Measurements from ENCODE around the gene SLC39A11.

Gene SLC39A11

DNA sequence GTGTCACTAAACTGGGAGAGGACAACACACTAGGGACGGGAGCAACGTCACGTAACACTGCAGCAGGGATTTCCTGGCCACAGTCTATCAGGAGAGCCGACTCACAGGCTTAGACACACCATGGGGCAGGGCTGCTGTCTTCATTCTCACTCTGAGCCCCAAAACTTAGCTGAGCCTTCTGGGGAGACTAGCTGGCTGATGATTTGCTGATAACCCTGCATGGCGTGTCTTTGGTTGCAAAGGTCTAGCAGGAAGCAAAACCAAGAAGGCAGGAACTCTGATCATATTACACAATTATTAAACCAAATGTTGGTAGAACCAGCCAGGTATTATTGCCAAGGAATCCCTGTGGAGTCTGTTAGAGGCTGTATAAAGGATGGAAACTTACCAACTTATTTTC lies 345.0 kb downstream of the SLC39A11 start:
- DNase-seq (ENCODE audit: low read depth) = no peak

DNA sequence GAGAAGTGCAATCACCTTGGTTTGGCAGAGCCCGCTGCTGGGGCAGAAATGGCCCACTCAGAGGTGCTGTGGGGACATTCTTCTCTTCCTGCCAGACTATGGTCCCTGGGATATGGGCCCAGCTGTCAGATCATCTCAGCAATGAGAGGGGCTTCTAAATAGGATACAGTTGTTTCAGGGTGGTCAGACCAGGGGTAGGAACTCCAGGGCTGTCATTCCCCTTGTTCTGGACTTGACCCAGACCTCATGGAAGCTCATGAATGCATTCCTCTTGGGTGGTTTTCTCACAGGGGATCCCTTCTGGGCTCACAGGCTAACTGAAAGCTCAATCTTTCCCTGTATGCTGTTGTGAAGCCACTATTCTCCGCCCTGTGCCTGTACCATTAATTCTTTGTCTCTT lies 347.2 kb downstream of the SLC39A11 start:
- DNase-seq (ENCODE audit: low read depth) = no peak

DNA sequence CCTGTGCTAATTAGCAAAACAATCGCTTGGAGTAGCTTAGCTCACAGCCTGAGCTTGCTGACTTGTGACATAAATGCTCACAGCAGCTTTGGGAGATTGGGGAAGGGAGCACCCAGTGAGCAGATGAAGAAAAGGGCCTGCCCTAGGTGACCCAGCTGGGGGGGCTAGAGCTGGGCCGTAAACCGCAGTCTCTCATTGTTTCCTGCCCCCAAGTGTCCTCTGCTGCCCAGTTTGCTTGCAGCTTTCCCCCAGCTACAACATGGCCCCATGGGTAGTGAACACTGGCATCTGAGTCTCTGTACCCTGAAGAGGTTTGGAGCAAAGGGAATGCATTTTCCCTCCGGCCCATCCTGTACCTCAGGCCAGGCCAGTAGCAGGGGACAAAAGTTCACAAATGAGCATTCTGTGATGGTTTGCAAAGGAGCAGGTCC lies 349.4 kb downstream of the SLC39A11 start:
- no peak for DNase-seq (ENCODE audit: low read depth)

DNA sequence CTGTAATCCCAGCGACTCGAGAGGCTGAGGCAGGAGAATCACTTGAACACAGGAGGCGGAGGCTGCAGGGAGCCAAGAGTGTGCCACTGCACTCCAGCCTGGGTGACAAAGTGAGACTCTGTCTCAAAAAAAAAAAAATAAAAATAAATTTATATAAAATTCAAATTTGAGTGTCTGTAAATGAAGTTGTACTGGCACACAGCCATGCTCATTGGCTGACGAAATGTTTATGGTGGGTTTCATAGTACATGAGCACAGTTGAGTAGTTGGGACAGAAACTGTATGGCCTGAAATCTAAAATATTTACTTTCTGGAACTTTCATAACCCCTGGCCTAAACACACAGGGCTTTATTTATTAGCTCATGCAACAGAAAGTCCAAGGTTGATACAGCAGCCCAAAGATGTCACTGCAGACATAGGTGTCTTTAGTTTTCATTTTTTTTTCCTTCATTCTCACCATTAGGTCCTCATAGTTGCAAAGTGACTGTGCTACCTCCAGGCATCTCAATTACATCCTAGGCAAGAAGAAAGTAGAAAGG lies 355.3 kb downstream of the SLC39A11 start:
- DNase-seq (ENCODE audit: low read depth) = no peak

DNA sequence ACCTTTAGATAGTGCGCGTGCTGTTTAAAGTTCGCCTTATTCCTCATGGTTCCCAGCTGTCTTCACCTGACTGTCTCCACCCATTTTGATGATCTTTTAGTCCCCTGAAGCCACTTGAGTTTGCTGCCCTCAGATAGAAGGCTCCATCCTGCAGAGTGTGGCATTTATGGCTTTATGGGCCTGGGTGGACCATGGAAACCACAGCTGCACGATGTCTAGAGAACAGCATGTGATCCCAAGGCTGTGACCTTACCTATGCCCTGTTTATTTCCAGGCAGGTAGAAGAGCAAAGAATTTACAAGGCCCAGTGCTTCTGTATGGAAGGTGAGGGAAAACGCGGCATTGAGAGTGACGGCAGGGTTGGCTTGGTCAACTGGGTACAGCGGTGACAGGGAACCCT lies 356.9 kb downstream of the SLC39A11 start:
- DNase-seq (ENCODE audit: low read depth) = no peak

DNA sequence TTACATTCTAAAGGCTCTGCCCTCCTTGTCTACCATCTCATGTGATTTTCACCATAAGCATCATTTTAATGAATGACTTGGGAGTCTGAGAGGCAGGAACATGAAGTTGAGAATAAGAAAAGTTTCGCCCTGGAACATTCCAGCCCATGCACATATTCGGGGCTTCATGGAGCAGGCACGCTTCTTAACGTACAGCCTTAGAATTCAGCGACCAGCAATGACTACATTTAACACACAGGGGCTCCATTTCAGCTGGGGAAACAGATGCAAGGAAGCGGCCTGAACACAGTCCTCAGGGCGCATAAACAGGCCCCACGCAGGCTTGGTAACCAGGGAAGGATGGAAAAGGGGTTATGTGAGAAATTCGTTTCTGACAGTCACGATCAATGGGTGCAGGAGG lies 357.4 kb downstream of the SLC39A11 start:
- DNase-seq (ENCODE audit: low read depth) = no peak

DNA sequence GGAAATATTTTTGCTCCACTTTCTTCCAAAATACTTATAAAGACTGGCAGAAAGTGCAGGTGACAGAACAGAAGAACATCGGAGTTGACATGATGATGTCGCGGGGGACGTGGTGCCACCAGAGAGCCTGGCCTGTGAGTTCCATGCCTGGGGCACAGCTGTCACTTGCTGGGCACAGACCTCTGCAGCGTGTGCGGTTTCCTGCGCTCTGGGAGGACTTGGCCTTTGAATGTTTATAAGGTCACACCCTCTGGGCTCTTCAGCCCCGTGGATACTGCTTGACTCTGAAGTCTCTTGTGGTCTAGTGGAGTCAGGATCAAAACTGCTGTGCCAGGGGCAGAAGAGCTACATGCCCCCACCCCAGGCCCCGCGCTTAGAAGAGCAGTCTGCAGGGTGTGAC lies 357.9 kb downstream of the SLC39A11 start:
- DNase-seq (ENCODE audit: low read depth) = no peak

DNA sequence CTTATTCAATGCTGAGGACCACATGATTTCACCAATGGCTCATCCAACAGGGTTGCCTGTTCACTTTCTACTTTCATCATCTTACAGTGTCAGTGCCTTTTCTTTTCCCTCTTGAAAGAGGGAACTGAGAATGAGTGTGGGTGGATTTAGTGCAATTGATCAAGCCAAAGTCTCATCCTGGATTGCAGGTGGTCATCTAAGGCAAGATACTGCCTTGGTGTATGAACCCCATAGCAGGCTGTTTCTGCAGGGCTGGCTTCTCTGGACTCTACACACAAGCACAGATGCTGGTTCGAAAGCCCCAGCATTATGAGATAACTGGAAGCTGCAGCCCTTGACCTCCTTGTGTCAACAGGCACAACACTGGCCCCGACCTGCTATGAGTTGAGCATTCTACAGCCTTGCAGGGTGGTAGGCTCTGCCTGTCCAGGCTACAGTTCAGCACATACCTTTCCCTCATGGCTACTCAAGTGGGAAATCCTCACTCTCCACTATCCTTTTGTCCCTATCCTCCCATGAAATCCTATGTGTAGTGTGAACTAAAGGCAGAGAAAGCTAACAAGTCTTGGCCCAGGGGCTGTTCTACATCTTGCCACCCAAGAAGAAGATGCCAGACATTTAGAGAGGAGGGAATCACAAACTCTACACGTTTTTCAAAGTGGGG lies 358.7 kb downstream of the SLC39A11 start:
- DNase-seq (ENCODE audit: low read depth) = no peak

DNA sequence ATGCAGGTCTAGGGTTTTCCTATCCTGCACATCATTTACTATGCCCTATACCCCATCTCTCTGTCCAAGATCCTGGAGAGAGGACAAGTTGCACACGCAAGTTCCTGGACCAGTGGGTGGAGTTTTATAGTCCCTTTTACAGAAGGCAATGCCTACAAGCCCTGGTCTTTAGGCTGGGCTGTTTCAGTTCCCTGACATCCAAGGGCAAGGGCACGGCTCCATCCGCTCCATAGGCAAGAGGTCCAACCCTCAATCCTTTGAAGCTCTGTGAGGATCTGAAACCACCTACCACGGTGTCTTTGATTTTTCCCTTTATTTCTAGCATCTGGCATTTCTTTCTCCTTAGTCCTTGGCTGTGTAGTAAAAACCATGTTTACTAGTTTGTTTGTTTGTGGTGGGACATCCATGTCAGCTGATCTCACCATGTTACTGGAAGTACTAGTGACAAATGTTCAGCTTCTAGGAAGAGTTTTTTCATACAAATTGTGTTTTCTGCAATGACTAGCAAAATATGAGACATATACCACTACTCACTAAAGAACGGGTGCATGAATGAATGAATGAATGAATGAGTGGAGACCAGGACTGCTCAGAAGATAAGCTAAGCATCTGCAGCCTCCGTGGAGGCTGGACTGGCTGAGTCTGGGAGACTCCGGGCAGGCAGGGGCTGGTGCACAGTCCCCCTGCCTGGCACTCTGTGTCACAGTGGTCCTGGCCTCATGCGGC lies 359.4 kb downstream of the SLC39A11 start:
- no peak for DNase-seq (ENCODE audit: low read depth)

DNA sequence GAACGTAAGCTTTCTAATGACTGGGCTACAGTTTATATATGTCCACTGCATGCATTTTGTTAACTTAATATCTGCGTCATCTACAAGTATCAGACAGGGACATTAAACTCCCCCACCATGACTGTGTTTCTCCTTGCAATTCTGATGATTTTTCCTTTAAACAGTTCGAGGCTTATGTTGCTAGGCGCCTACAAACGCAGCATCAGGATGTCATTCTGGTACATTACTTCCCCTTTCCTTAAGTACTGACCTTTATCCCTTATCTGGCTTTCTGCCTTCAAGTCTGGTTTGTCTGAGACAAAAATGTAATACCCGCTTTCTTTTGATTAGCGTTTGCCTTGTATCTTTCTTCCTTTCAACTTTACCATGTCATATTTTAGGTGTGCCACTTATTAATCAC lies 362.4 kb downstream of the SLC39A11 start:
- DNase-seq (ENCODE audit: low read depth) = no peak

DNA sequence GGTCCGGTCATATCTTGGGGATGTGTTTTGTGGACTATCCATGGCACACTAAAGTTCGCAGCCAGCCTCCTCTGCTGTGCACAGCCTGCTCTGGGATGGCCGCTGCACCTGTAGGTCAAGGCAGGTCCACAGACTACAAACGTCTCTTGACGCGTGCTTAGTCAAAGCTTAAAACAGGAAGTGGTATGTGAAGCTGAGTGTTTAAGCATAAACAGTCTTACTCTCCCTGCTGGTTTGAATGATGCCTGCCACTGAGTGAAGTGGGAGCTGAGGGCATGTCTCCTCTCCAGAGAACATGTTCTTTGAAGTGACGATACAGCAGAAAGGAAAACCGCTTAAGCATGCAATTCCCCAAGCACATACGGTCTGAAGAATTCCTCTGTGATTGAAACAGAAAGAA lies 365.6 kb downstream of the SLC39A11 start:
- DNase-seq (ENCODE audit: low read depth) = no peak

DNA sequence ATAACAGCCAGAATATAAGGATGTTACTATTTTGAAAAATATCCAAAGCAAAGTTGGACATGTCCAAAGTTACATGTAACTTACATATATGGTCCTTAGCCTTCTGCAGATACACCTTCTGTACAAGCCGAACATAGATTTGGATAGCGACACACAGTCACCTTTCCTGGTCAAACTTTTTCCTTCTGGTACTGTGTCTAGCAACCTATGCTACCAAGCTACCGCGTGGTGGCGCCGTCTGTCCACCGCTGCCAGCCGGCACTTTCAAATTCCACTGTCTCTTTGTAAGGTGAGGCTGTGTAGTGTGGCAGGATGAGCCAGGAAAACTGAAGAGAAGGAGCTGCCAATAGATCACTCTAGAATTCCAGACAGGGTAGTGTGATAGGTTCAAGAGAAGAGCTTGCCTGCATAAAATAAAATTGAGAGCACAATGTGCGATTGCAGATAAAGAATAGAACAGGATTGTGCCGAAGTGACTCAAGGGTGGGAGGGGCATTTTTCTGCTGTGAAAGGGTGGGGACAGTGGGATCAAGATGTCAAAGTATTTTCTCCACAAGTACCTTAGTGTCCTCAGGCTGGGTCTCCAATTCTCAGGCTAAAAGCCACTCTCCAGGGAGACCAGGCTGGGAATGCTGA lies 366.9 kb downstream of the SLC39A11 start:
- DNase-seq (ENCODE audit: low read depth) = no peak

DNA sequence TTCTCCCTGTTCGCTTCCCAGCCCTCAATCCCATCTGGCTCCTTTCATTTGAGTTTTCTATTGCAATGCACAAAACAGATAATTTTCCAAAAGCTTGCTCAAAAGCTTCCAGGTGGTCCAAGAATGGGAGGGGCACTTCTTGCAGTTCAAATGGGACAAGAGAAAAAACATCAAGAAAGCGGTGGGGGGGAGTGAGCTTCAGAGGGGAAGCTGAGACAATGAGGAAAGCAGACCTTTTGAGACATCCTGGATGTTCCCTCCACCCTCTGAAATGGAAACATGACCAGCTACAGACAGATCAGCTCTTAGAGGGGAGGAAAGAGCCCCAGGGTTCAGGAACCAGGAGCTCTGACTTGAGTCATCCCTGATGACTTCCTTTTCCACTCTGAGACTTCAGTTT lies 368.2 kb downstream of the SLC39A11 start:
- no peak for DNase-seq (ENCODE audit: low read depth)

DNA sequence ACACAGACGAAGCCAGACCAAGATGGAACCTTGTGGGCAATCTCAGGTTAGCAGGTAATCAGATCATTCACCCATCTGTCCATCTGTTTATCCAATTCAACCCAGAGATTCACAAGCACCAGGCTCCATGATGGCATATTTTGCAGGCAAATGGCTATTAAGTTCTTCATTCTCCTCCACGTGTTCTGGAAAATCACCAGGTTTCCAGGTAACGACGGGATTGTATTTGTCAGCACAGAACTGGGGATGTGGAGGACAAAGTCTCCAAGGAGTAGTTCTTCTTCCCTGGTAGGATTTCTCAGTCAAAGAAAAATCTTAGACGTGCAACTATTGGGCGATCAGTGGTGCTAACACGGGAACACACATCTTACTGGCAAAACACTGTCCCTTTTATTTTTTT lies 368.8 kb downstream of the SLC39A11 start:
- DNase-seq (ENCODE audit: low read depth) = no peak

DNA sequence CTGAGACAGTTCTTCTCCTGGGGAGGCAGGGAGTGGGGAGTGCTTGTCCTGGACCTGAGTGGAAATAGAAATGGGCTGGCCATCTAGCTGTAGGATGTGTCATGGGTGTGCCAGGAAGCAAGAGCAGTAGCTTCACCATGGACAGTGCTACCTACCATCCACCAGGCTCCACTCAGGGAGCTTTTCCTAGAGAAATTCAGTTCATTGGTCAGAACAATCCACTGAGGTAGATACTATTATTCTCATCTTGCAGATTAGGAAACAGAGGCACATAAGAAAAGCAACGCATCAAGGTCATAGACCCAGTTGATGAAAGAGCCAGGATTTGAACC lies 372.0 kb downstream of the SLC39A11 start:
- DNase-seq (ENCODE audit: low read depth) = no peak

DNA sequence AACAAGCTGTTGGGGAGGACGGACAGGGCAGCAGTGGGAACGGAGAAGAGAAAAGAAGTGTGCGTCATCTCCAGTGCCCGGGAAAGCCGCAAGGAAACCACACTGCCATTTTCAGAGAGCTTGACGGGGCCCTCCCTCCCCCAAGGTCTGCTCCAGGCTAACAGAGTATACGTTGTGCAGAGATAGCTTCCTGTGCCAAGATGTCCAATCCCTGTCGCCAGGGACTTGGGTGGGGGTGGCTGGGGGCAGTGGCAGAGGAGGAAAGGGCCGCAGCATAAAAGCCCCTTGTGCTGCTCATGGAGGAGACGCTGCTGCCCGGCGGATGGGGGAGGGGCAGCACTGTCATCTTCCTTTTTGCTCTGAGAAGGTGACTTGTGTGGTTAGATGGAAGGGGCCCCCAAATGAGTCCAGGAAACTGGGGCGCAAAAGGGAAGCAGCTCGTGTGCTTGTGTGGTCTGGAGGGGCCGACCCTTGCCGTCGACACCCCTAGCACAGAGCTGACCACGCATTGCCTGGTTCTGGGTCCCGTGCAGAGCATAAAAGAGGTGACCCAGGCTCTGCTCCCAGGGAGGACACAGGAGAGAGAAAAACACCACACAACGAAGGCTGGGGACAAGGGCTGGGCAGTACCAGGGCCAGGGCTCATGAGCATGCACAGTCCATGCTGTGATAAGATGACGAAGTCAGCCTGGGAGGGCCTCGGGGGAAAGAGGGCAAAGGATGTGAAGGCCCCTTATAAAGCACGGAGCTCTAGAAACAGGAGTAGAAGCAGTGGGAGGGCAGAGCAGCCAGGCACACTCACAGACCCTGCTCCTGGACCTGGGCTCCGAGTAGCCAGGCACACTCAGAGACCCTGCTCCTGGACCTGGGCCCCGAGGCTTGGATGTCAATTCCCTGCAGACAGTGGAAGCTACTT lies 372.7 kb downstream of the SLC39A11 start:
- DNase-seq (ENCODE audit: low read depth) = no peak

DNA sequence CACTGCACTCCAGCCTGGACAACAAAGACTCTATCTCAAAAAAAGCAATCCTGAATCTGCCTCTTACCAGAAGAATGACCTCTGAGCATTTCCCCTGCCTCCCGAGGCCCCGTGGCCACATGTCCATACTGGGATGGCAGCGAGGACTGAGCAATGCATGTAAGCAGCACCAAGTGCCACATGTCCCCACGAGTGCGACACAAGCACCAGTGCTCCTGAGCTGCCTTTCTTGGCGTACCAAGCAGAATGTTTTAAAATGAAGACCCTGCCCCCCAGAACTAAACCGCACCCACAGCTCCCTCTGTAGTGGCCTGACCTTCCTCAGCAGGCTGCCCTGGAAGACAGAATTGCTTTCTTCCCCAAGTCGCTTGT lies 373.3 kb downstream of the SLC39A11 start:
- DNase-seq (ENCODE audit: low read depth) = no peak

DNA sequence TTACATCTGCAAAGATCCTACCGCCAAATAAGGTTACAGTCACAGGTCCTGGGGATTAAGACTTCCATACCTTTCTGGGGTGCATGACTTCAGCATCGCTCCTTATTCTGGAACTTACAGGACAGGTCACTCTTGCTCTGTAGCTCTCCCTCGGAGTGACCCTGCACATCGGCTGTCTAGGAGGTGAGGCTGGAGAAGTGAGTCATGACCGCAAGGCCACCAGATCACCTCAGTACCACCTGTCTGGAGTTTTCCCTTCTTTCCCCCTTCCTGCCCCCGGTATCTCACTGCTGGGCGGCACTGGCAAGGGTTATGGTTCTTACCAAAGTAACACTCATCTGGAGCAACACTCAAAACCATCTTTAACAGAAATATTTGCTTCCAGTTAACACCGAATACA lies 374.8 kb downstream of the SLC39A11 start:
- DNase-seq (ENCODE audit: low read depth) = no peak

DNA sequence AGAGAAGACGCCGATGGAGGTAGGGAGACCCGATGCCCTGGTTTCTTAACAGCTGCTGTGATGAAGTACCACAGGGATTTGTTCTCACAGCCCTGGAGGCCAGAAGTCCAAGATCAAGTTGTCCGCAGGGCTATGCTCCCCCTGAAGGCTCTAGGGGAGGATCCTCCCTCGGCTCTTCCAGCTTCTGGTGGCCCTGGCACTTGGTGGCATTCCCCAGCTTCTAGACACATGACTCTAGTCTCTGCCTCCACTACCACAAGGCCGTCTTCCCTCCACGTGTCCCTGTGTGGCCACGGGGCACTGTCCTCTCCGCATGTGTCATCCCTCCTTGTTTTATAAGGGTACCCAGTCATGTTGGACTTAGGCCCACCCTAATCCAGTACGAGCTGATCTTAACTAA lies 375.2 kb downstream of the SLC39A11 start:
- DNase-seq (ENCODE audit: low read depth) = no peak

DNA sequence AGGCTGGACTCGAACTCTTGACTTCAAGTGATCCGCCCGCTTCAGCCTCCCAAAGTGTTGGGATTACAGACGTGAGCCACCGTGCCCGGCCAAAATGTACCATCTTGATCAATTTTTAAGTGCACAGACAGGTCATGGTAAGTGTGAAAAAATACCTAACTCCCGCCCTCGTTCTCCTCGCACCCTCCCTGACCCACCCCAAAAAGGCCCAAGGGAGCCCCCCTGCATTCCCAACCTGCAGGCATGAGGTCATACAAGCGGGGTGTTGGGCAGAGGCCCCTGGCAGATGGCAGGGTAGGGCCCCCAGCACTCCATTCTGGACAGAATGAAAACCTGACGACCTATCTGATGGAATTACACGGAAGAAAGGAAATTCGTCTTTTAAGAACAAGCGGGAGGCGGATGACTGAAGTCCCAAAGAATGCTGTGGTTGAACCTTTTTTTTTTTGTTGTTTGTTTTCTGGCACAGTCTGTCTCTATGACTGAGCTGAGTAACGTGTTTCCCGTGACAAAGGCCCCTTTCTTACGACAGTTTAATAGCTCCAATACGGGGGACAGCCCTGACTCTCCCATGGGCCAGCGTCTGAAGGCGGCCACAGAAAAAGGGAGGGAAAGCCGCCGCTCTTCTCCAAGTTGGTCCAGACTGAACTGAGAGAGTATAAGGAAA lies 376.4 kb downstream of the SLC39A11 start:
- peak; percentile 91 for DNase-seq (ENCODE audit: low read depth)

DNA sequence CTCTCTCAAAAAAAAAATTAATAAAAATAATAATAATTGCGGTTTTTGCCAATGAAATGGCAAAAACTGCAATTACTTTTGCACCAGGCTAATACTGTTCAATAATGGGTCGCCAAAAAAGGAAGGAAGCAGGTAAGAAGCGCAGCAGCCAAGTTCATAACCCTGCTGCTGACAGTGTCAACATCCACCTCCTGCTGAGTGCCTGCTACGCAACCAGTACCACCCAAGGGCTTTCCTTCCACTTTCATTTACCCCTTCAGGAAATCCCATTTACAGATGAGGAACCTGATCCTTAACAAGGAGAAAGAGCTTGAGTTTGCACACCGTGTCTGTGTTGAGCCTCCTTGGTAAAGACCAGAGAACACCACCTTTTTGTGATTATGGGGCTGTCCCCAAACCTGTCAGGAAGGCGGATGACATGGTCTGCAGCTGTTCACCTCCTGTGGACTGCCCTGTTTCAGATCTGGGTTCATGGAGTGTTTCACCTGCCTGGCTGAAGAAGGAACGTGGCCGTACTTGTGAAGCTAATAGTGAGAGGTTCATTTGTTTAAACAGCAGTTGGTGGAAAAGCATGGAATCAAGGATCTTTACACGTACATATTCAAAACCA lies 378.0 kb downstream of the SLC39A11 start:
- DNase-seq (ENCODE audit: low read depth) = no peak

All from HS-5 (cell line).